NCI-H2171 treated with DMSO at 0.1 percent for 48 hours (cell line): Measurements from ENCODE around the gene DLGAP1.

Experiments
- DNase-seq: peaks from one replicate; lab custom pipeline; 2025; lab: John Stamatoyannopoulos, UW

Gene DLGAP1

DNA sequence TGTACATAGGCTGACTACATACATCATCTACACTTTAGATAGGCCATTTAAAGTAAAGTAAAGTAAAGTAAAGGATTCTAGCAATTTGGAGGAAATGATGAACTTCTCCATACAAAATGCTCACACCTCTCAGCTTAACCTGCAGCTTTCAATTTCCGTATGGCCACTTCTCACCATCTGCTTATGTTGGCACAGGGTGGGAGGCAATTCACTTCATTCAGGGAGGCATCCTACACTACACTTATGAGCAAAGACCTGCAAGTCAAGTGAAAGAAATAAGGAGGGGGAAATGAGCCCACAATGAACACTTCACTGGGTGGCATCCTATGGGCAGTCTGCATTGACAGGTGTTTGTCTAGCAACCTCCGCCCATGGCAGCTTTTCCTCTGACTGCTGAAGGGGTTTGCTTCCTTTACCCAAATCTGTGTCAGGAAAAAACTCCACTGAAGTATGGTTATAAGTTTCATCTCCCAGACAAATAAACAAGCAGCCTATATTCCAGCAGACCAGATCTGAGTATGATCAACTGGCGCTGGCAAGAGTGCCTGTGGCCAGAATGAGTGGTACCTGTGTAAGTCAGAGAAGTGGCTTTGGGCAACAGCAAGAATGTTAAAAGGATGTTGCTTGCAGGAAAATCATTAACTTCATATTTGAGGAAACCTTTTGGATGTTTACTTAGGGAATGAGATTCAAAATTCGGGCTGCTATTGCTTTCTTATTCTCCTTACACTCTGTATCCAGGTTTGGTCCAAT, 556.1 kb downstream of the DLGAP1 start:
- DNase-seq: peak; percentile 90

DNA sequence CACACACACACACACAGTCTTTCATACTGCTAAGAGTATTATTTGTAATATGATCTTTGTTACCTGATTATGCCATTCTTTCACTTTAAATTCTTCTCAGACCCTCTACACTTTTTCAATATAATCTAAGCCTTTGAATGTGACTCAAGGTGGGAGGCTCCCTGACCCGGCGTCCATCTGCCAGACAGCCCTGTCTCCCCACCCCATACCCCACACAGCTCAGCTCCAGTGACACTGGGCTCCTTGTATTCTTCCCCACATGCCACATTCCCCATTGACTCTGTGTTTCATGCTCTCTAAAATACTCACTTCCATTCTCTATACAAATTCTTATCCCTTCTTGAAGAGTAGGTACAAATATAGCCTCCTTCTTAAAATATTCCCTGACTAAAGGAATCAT, 563.0 kb downstream of the DLGAP1 start:
- peak; percentile 15 for DNase-seq

DNA sequence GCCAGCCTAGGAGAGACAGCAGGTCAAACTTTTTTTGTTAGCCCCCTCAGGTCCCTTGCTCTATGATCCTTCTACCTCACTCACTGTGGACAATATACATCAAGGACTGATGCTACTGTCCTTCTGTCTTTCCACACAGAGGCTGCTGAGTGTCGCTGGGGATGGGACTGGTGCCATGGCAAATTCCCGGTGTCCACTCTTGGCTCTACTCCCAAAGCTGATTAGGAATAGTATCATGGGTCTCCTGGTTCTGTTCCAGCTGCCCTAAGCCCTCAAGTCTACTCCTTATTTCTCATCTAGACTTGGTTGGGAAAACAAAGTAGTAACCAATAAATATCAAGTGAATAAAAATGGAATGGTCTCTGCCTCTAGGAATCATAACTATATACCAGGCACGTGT, 563.9 kb downstream of the DLGAP1 start:
- no peak for DNase-seq

DNA sequence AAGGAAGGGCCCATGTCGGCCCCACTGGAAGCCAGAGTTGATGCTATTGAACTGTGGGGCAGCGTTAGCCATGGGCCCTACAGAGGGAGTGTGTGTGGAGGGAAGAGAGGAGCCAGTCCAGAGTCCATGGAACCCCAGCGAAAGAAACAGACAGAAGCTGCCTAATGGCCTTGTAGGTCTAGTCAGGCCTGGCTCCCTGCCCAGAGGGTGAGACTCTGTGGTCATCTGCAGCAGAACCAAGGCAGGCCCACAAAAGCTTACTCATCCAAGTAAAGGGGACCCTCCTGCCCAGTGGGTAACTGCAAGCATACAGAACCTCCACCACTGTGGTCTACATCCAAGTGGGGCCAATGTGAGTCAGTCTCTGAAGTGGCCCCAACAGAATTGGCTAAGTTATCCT, 565.3 kb downstream of the DLGAP1 start:
- DNase-seq: no peak

DNA sequence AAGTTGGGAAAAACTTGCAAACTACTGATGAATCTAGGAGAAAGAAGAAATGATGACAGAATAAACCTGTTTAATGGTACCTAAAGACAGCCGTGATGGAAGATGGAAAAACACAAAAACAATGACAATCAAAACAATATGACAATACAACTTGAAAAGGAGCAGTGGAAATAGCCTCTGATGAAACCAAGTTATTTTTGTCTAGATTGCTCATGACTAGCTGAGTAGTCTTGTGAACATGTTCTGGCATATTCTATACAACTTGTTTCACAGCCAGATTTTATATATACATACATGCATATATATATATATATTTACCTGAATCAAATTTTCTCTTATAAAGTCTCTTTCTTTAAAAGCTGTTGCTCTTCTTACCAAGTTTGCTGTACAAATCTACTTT, 566.0 kb downstream of the DLGAP1 start:
- DNase-seq: no peak

DNA sequence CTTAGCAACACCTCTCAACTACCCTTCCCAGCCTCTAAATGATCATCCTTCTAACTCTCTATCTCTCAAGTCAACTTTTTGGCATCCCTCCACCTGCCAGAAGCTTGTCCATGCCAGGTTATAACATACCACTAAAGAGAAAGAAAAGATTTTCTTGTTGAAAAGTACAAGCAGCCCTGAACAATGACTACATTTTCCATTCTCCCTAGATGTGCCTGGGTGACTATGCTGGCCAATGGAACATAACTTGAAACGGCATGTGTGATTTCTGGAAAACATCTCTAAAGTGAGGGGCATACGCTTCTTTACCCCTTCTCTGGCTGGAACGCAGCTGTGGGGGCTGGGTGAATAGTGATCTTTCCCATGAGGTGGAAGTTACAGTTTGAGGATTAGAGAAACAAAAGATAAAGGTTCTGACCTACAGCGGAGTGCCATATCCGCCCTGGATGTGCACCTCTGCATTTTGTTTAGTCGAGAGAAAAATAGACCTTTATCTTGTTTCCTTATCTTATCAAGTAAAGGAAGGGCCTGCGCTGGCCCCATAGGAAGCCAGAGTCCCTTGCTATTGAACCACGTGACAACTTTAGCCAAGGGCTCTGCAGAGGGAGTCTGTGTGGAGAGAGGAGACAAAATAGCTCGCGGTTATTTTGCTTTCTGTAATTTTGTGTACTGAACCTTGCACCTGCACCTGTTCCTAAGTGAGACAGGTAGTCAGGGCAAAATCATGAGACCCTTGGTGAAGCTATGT, 568.4 kb downstream of the DLGAP1 start:
- no peak for DNase-seq

DNA sequence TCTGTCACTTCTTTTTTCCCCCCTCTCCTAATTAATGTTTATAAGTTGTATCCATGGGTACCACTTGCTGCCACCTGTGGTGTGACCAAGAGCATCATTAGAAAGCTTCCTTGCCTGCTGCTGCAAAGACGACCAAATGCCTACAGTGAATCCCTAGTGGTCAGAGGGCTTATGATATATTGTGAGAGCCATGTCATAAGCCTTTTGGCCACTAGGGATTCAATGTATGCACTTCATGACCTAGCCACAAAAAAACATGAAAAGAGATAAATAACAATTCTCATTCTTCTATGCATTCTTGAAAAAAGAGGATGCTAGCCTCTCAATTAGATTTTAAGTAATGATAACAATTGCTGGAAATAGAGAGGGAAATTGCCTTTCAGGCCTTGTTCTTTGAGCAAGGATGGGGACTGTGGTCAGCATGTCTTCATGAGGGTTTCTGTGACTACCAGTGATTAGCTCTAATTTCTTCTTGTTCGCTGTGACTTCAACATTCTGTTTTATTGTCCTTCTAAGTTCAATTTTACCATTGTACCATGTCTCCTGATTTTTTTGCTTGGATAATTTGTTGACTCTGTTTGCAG, 569.8 kb downstream of the DLGAP1 start:
- DNase-seq: peak; percentile 33

DNA sequence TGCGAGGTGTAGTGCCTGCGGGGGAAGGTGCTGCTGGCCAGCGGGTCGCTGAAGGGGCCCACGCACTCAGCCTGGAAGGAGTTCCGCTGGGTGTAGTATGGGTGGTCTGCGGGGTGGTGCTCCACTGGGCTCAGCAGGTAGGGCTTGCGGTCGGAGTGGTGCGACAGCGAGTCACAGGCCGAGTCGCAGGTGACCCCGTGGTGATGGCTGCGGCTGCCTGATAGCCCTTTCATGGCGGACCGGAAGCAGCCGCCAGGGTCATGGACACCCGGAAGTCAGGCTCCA, 575.3 kb downstream of the DLGAP1 start:
- DNase-seq: no peak

DNA sequence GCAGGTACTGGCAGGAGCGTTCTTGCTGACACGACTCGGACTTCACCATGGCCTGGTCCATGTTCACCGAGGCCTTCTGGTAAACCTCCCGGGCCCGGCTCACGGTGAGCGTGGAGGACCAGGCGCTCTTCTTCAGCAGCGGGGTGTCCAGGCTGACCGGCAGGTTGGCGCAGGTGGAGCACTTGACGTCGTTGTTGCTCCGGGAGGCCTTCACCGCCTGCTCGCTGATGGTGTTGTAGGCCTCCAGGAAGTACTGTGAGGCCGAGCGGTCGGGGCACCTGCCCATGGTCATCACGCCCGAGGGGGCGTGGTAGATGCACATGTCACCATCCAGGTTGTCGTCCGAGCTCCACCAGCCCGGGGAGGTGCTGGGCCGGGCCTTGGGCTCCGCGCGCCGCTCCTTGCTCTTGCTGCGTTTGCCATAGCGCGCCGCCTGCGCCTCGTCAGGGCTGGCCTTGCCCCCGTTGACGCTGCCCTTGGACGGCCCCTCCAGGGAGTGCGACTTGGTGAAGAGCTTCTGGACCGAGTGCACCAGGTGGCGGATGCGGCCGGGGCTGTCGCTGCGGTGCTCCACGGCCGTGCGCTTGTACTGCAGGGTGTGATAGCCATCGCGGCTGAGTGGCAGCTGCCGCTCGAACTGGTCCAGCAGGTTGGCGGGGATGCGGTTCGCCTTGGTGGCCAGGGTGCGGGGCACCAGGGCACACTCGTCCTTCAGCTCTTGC, 575.8 kb downstream of the DLGAP1 start:
- DNase-seq: no peak

DNA sequence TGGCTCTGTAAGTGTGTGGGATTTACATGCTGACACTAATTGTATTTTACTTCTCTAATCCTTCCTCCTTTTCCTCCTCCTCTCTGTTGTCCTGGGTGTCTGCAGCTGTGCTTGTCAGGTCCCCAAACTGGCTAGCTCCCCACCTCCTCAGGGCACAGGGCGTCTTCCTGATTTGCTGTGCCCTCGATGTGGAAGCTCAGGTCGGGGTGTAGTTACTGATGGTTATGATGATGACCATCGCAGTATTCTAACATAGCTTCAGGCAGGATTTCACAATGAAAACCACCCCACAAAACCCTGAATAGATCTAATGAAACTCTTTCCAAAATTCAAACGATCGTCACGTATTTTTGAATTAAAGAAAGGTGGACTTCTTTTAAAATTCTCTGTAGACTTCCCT, 576.7 kb downstream of the DLGAP1 start:
- DNase-seq: no peak

DNA sequence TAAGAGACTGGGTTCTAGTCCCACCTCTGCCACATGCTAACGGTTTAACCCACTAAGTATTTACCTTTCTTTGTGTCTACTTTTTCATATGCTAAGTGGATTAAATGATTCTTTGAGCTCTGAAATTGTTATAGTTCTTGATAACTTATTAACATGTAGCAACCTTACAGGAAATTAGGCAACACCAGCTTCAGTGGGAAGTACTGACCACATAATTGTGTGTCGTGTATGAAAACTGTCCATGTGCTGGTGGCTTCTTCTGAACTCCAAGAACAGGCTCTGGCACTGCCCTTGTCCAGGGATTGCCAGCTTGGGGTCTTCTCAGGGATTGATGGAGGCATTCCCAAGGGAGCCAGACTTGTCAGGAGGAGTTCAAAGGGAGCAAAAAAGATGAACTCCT, 577.4 kb downstream of the DLGAP1 start:
- no peak for DNase-seq

DNA sequence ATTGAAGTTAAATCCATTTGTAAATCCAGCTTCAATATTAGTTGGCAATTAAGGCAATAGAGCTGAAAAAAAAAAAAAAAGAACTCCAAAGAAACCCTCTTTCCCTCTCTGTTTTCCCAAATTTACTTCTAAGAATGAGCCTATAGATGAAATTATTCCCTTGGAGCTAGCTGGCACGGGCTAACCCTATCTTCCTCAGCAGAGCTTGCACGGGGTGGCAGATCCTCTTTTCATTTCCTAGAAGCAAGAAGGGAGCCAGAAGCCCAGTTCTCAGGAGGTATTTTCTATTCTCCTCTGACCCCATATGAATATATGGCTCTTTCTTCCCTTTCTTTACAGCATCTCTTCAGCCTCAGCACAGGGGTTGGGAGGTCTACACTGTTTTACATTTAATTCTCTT, 579.1 kb downstream of the DLGAP1 start:
- no peak for DNase-seq

DNA sequence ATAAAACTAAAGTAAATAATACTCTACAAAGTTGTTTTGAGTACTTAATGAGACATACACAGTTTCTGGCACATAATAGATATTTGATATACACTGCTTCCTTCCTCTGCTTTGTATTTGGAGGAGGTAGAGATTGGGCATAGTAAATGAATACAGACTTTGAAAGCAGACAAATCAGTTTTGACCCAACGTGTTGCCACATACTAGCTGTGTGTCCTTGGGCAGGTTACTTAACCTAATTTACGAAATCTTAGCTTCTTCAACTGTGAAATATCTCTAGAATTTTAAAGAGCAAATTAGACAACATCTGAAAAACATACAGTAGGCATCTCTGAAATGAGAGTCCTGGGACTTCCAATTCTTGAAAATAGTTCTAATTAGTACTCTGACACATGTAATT, 579.7 kb downstream of the DLGAP1 start:
- DNase-seq: no peak

DNA sequence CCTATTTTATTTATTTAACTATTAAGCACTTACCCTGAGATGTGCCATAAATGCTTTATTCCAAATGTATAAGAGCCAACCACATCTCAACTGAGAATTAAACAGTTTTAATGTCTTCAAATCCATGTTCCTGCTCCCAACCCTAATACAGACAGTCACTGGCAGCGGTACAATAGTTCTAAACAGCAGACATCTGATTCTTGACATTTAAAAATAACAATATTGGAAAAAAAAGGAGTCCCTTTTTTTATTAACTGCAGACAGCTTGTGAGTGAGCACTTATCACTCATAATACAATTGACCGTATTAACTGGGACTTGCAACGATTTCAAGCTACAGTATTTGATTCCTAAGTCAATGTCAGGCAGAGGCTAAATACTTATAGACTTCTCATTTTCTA, 580.5 kb downstream of the DLGAP1 start:
- peak; percentile 62 for DNase-seq

DNA sequence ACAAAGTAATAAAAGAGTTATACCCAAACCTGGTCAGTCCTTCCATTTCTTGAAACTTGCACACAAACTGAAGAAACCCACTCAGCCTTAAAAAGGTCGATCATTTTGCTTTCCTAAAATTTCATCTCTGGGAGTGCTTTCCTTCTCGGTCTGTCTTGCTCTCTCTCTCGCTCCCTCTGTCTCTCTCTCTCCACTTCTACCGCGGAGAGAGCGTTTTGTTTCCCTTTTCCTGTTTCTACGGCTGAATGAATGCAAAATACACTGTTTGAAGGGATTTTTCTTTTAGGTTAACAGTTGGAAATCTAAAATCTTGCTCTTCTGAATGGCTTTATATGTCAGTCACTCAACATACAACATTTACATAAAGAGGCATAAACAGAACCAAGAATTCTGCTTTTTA, 581.0 kb downstream of the DLGAP1 start:
- DNase-seq: peak; percentile 88

DNA sequence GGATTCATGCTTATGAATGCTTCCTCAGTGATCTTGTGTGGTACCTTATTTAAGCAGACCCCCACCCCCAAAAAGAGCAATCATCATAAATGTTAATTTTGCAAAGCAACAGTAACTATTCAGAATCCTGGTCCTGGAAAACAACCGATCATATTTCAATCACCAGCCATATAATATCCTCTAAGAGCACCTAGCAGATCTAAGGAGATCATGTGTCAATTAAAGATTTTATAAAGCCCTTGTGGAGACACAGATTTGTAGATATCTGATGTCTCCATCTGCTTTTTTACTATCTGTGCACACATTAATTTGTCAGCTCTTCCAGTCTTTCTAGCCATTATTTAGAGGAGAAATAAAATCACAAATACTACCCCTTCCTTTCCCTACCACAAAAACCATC, 581.4 kb downstream of the DLGAP1 start:
- DNase-seq: peak; percentile 96

DNA sequence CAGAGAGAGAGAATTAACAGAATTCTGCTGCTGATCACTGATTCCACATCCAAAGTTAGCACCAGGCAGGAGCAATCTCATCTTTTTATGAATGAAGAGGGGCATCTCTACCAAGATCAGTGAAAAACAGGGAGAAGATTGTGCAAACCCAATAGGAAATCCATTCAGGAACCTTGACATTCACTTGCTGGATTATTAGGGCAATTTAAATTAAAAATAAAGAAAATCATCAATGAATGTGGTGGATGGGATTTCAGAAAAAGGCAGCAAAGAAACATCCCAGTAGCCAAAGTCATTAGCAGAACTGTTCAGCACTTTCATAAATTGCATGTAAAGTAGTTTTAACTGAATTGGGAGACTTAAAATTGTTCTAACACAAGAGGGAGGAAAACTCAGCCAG, 581.9 kb downstream of the DLGAP1 start:
- no peak for DNase-seq

DNA sequence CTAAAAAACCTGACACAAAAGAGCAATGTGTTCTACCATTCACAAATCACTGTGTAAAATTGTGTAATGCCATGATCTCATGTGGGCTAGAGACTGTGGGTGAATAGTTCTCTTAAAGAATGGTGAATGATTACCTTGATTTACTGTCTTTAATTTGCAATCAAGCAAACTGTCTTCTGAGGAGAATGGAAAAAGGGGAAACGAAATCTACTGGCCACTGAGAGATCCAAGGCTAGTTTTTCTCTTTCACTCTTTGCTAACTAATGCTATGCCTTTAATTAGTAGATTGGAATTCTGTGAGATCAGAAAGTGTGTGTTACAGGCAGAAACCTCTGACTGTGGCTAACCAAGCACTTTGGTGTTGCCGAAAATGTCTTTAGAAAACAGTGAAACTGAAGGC, 582.5 kb downstream of the DLGAP1 start:
- no peak for DNase-seq

DNA sequence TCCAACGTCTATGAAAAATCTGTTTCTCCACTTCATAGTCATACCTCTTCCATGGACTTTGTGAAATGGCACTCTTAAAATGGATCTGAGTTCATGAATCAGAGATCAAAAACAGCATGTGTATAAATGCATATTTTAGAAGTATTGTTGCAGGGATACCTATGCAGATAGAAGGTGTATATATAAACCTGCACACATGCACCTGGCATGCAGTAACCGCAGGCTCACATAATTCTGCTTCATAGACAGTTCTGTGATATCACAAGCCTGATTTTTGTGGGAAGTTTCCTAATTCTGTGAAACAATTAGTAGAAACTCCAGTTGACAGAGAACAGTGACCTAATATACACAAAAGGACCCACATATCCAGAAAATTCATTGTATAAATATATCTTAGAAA, 583.4 kb downstream of the DLGAP1 start:
- no peak for DNase-seq

DNA sequence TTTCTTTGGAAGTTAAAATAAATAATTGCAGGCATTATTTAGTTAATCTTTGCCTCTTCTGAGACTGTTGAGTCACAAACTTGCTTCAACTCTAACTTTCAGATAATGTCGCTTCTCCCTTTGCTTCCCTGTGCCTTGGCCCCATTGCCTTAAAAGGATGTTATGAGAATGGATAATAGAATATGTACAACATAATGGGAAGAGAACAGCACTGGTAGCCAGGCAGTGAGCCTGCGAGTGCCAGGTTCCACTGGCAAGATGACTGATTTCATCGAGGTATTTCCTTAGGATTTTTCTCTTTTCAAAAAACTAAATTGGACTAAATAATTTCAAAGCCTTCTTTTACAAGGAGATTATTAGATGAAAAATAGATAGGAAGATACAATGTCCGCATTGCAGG, 584.2 kb downstream of the DLGAP1 start:
- DNase-seq: no peak

DNA sequence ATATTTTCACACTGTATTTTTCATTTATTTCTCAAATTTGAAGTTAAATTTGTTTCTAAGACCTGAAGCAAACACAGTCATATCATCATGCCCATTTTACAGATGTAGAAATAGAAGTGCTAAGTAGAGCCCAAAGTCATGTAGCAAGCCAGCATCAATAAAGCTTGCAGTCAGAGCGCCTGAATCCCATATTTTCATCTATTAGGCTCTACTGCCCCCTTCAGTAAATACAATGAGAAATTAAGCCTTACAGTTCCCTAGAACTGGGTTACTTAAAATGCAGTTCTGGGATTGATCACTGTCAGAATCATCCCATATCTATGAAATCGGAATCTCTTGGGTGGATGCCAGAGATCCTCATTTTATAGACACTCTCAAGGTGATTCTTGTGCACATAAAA, 585.3 kb downstream of the DLGAP1 start:
- peak; percentile 68 for DNase-seq

DNA sequence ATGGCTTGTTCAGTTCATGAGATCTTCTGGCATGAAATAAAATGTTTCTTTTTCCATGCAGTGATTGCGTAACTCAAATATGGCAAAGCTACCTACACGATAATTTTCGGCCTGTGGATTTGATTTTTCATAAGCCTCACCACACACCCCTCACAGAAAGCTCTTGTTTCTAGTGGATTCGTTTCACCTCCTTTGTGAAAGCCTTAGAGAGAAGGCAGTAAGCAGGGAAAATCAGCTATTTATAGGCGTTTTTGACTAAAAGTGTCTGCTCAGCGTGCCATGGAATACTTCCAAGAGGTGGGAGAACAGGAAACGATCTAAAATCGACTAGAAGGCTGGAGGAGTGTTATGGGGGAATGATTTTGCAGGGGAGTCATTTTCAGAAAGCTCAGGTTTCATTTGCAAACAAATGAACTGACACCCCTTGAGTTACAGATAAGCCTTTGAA, 587.2 kb downstream of the DLGAP1 start:
- peak; percentile 41 for DNase-seq

DNA sequence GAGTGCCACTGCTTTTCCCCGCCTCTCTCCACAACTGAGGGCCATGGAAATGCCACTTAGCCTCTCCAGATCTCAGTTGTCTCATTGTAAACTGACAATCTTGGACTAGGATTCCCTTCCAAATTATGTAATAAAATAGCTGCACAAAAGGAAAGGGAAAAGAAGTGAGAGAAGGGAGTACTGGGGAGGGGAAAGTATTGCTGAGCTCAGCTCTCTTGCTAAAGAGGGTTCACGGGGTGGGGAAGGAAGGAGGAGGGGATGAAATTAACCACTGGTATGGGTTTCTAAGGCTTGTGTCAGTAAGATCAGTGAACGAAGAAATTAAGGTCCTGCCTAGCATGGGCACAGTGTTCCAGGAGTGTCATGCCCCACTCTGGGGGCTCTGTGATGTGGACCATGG, 587.9 kb downstream of the DLGAP1 start:
- DNase-seq: no peak
